WERI-Rb-1 (cell line): Measurements from ENCODE around the gene UFSP1.
"Not testable (repeated sequence)": the region's sequence is repeated elsewhere in the genome, so short reads cannot be mapped to it uniquely, and the experiment has no call there.

ENCODE experiments used
- DNase-seq: peaks from one replicate; pipeline ENCODE4 v3.0.0-alpha.2; 2020
- H3K27ac ChIP-seq: fragments of 250-450 bp; sonication (Bioruptor Pico); 2 replicates; pipeline ENCODE4 v1.5.1; 2020; ENCODE audit warnings: mild to moderate bottlenecking, moderate library complexity
- H3K27me3 ChIP-seq: fragments of 250-450 bp; sonication (Bioruptor Pico); 2 replicates; pipeline ENCODE4 v1.5.1; 2021; ENCODE audit warnings: mild to moderate bottlenecking, low read depth, moderate library complexity; ENCODE audit not compliant: insufficient read depth, severe bottlenecking
- H3K36me3 ChIP-seq: fragments of 250-450 bp; sonication (Bioruptor Pico); 2 replicates; pipeline ENCODE4 v1.5.1; 2020; ENCODE audit warnings: mild to moderate bottlenecking, moderate library complexity
- H3K4me3 ChIP-seq: 2 replicates; pipeline ENCODE4 v1.5.1; 2011; ENCODE audit warnings: low read depth, mild to moderate bottlenecking, control low read depth, low read length
- H3K9me3 ChIP-seq: fragments of 250-450 bp; sonication (Bioruptor Pico); 2 replicates; pipeline ENCODE4 v1.5.1; 2021; ENCODE audit warnings: mild to moderate bottlenecking, moderate library complexity; ENCODE audit not compliant: severe bottlenecking
- CTCF ChIP-seq: IDR thresholded peaks from 2 replicates; pipeline ENCODE4 v1.5.1; 2011; ENCODE audit warnings: low read depth, mild to moderate bottlenecking, control low read depth, inconsistent platforms, low read length

The UFSP1 gene

GRCh38 chr7:100914879-100915447, 25.4 kb upstream of the UFSP1 start:
- Histone ChIP-seq H3K27me3 (peaks cover 36% of the 10 kb centered on the region), H3K36me3 (no peaks in the 10 kb centered on the region), H3K9me3 (no peaks in the 10 kb centered on the region), H3K27ac (no peak overlapping the region), H3K4me3 (no peak overlapping the region)
- TF ChIP-seq CTCF = no peak
- no peak for DNase-seq

GRCh38 chr7:100914208-100914878, 24.8 kb upstream of the UFSP1 start:
- TF ChIP-seq CTCF = no peak
- no peaks in the 10 kb centered on the region for H3K9me3 ChIP-seq
- no peak overlapping the region for H3K4me3 ChIP-seq
- H3K36me3 ChIP-seq = no peaks in the 10 kb centered on the region
- peaks cover 37% of the 10 kb centered on the region for H3K27me3 ChIP-seq
- DNase-seq = no peak
- no peak overlapping the region for H3K27ac ChIP-seq

GRCh38 chr7:100911484-100911883, 22.0 kb upstream of the UFSP1 start:
- Histone ChIP-seq H3K4me3 (no peak overlapping the region), H3K36me3 (no peaks in the 10 kb centered on the region), H3K27ac (no peak overlapping the region), H3K27me3 (peaks cover 40% of the 10 kb centered on the region), H3K9me3 (peaks cover 9% of the 10 kb centered on the region)
- no peak for DNase-seq
- no peak for TF ChIP-seq CTCF

- peaks cover 48% of the 10 kb centered on the region for H3K27me3 ChIP-seq
- not testable (repeated sequence) for H3K27ac ChIP-seq, H3K36me3 ChIP-seq, H3K9me3 ChIP-seq, DNase-seq, H3K4me3 ChIP-seq
These were observed 20.9 kb upstream of the UFSP1 start for GRCh38 chr7:100910443-100910842.

GRCh38 chr7:100908512-100908911, 19.0 kb upstream of the UFSP1 start:
- H3K36me3 ChIP-seq = no peaks in the 10 kb centered on the region
- H3K27me3 ChIP-seq = peaks cover 47% of the 10 kb centered on the region
- H3K4me3 ChIP-seq = no peak overlapping the region
- no peak for TF ChIP-seq CTCF
- no peak for DNase-seq
- no peak overlapping the region for H3K27ac ChIP-seq
- peaks cover 9% of the 10 kb centered on the region for H3K9me3 ChIP-seq

GRCh38 chr7:100902638-100903037, 13.1 kb upstream of the UFSP1 start:
- no peaks in the 10 kb centered on the region for H3K36me3 ChIP-seq
- peaks cover 62% of the 10 kb centered on the region for H3K27me3 ChIP-seq
- H3K4me3 ChIP-seq = no peak overlapping the region
- no peak overlapping the region for H3K27ac ChIP-seq
- no peaks in the 10 kb centered on the region for H3K9me3 ChIP-seq
- TF ChIP-seq CTCF = no peak
- no peak for DNase-seq
